ENCODE data around the gene OGFOD1.

OGFOD1 gene

DNA sequence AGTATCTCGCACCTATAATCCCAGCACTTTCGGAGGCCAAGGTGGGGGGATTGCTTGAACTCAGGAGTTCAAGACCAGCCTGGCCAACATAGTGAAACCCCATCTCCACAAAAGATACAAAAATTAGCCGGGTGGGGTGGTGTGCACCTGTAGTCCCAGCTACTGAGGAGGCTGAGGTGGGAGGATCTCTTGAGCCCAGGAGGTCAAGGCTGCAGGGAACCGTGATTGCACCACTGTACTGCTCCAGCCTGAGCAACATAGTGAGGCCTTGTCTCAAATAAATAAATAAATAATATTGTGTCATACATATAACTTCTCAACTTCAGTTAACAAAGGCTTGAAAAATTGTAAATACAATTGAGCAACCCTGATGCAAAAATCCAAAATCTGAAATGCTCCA lies 34.2 kb upstream of the OGFOD1 start:
- no peak overlapping the region for H3K27ac ChIP-seq (ENCODE audit: poor library complexity, severe bottlenecking)
- no peak for TF ChIP-seq CTCF (IDR thresholded peaks at IDR 0.05; ENCODE audit: poor library complexity, severe bottlenecking)
- no peak overlapping the region for H3K4me3 ChIP-seq (ENCODE audit: severe bottlenecking)
- no peak for ATAC-seq (ENCODE audit: low read depth)
- no peak for DNase-seq (ENCODE audit: low spot score)
- no peaks in the 10 kb centered on the region for H3K9me3 ChIP-seq (ENCODE audit: severe bottlenecking)
- H3K27me3 ChIP-seq (ENCODE audit: insufficient read depth, poor library complexity, severe bottlenecking), result no peaks in the 10 kb centered on the region
- H3K36me3 ChIP-seq (ENCODE audit: low read depth), result peaks cover 15% of the 10 kb centered on the region
- peaks cover 11% of the 10 kb centered on the region for H3K4me1 ChIP-seq (ENCODE audit: insufficient read depth, poor library complexity, severe bottlenecking)

- H3K4me1 ChIP-seq (ENCODE audit: insufficient read depth, poor library complexity, severe bottlenecking), result peaks cover 17% of the 10 kb centered on the region
- H3K27ac ChIP-seq (ENCODE audit: poor library complexity, severe bottlenecking), result peak overlapping the region; percentile 4
Measured at GRCh38 chr16:56419740-56420548, 31.4 kb upstream of the OGFOD1 start.

GRCh38 chr16:56420613-56421012 lies 30.7 kb upstream of the OGFOD1 start:
- H3K36me3 ChIP-seq (ENCODE audit: low read depth), result no peaks in the 10 kb centered on the region
- no peaks in the 10 kb centered on the region for H3K27me3 ChIP-seq (ENCODE audit: insufficient read depth, poor library complexity, severe bottlenecking)
- no peak for DNase-seq (ENCODE audit: low spot score)
- H3K9me3 ChIP-seq (ENCODE audit: severe bottlenecking), result no peaks in the 10 kb centered on the region
- H3K27ac ChIP-seq (ENCODE audit: poor library complexity, severe bottlenecking), result no peak overlapping the region
- H3K4me3 ChIP-seq (ENCODE audit: severe bottlenecking), result no peak overlapping the region
- H3K4me1 ChIP-seq (ENCODE audit: insufficient read depth, poor library complexity, severe bottlenecking), result peaks cover 17% of the 10 kb centered on the region
- no peak for TF ChIP-seq CTCF (IDR thresholded peaks at IDR 0.05; ENCODE audit: poor library complexity, severe bottlenecking)
- ATAC-seq (ENCODE audit: low read depth), result no peak

More at GRCh38 chr16:56419740-56420548, 31.4 kb upstream of the OGFOD1 start:
- Histone ChIP-seq H3K27me3 (ENCODE audit: insufficient read depth, poor library complexity, severe bottlenecking) (no peaks in the 10 kb centered on the region), H3K36me3 (ENCODE audit: low read depth) (0 out of 2 replicates have a peak, but pooled peaks cover 4% of the 10 kb centered on the region), H3K4me3 (ENCODE audit: severe bottlenecking) (no peak overlapping the region), H3K9me3 (ENCODE audit: severe bottlenecking) (no peaks in the 10 kb centered on the region)
- DNase-seq (ENCODE audit: low spot score), result no peak
- TF ChIP-seq CTCF (IDR thresholded peaks at IDR 0.05; ENCODE audit: poor library complexity, severe bottlenecking), result no peak
- no peak for ATAC-seq (ENCODE audit: low read depth)

- H3K9me3 ChIP-seq (ENCODE audit: severe bottlenecking), result no peaks in the 10 kb centered on the region
- ATAC-seq (ENCODE audit: low read depth), result no peak
- no peak for DNase-seq (ENCODE audit: low spot score)
- H3K4me3 ChIP-seq (ENCODE audit: severe bottlenecking), result no peak overlapping the region
- no peak overlapping the region for H3K27ac ChIP-seq (ENCODE audit: poor library complexity, severe bottlenecking)
- TF ChIP-seq CTCF (IDR thresholded peaks at IDR 0.05; ENCODE audit: poor library complexity, severe bottlenecking), result no peak
- H3K36me3 ChIP-seq (ENCODE audit: low read depth), result no peaks in the 10 kb centered on the region
- H3K27me3 ChIP-seq (ENCODE audit: insufficient read depth, poor library complexity, severe bottlenecking), result no peaks in the 10 kb centered on the region
- H3K4me1 ChIP-seq (ENCODE audit: insufficient read depth, poor library complexity, severe bottlenecking), result peaks cover 17% of the 10 kb centered on the region
Measured at GRCh38 chr16:56421313-56421712, 30.0 kb upstream of the OGFOD1 start.
